Peyer's patch (tissue), 4 donors: Measurements from ENCODE around the gene MGRN1.

Source experiments
- POLR2A ChIP-seq, 2 donors: fragments of 450-650 bp; IDR thresholded peaks; one replicate each; pipeline ENCODE4 v1.5.1; 2017; ENCODE audit warnings: antibody characterized with exemption in 2 of 2, mild to moderate bottlenecking in 2 of 2, moderate library complexity in 2 of 2
- TF ChIP-seq, protein P1 (sequence below), 6 experiments: fragments of 450-650 bp in 4 of 6; fragments of 200-600 bp in 2 of 6; sonication (generic) in 1 of 6; IDR thresholded peaks; one replicate each; pipeline ENCODE4 v1.5.1; 2017 to 2019; ENCODE audit warnings: antibody characterized with exemption in 6 of 6, mild to moderate bottlenecking in 3 of 6, moderate library complexity in 1 of 6

DNA sequence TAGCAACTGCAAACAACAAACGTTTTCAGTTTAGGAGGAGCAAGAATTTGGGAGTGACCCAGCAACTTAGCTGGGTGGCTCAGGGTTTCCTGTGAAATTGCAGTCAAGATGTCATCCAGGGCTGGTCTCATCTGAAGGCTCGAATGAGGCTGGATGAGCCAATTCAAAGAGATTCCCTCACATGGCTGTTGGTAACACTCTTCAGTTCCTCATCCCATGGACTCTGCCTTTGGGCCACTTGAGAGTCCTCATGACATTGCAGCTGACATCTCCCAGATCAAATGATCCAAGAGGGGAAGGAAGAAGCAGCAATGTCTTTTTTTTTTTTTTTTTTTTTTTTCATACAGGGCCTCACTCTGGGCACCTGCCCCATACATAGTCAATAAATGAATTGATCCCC is 36.2 kb upstream of the MGRN1 start:
- TF ChIP-seq, protein P1, sequence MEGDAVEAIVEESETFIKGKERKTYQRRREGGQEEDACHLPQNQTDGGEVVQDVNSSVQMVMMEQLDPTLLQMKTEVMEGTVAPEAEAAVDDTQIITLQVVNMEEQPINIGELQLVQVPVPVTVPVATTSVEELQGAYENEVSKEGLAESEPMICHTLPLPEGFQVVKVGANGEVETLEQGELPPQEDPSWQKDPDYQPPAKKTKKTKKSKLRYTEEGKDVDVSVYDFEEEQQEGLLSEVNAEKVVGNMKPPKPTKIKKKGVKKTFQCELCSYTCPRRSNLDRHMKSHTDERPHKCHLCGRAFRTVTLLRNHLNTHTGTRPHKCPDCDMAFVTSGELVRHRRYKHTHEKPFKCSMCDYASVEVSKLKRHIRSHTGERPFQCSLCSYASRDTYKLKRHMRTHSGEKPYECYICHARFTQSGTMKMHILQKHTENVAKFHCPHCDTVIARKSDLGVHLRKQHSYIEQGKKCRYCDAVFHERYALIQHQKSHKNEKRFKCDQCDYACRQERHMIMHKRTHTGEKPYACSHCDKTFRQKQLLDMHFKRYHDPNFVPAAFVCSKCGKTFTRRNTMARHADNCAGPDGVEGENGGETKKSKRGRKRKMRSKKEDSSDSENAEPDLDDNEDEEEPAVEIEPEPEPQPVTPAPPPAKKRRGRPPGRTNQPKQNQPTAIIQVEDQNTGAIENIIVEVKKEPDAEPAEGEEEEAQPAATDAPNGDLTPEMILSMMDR (IDR thresholded peaks at IDR 0.05), result no peak
- no peak for TF ChIP-seq POLR2A (IDR thresholded peaks at IDR 0.05)
